Ovary (tissue), 3 donors: Measurements from ENCODE around the gene SH3BP5L.

Experiments used
- POLR2A ChIP-seq: fragments of 450-650 bp; IDR thresholded peaks from one replicate; pipeline ENCODE4 v1.6.1; 2017; ENCODE audit warnings: antibody characterized with exemption, mild to moderate bottlenecking, moderate library complexity
- TF ChIP-seq, protein P1 (sequence below), 3 donors: fragments of 450-650 bp in 2 of 3; fragments of 200-600 bp in 1 of 3; IDR thresholded peaks; one replicate each; pipeline versions ENCODE4 v1.5.1 to v1.8.0; 2016 to 2022; ENCODE audit warnings: antibody characterized with exemption in 3 of 3, mild to moderate bottlenecking in 1 of 3
- donor health status: DM: no; HTN: no; CAD: no.

DNA sequence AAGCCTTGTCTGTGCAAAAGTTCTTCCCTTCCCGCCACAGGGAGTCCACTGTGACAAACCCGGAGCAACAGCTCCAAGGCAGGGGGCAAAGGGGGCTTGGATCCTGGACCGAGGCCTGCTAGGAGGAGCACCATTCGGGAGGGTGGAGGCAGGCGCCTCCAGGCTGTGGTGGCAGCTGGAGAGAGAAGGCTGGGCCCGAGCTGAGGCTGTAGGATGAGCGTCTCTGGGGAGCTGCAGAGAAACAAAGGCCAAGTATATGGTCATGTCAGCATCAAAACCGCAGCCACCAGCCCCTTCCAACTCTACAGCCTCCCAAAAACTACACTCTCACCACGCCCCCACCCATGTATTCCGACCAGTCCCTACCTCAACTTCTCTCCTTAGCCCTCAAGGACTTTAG lies 579 bp downstream of the SH3BP5L start:
- TF ChIP-seq, protein P1, sequence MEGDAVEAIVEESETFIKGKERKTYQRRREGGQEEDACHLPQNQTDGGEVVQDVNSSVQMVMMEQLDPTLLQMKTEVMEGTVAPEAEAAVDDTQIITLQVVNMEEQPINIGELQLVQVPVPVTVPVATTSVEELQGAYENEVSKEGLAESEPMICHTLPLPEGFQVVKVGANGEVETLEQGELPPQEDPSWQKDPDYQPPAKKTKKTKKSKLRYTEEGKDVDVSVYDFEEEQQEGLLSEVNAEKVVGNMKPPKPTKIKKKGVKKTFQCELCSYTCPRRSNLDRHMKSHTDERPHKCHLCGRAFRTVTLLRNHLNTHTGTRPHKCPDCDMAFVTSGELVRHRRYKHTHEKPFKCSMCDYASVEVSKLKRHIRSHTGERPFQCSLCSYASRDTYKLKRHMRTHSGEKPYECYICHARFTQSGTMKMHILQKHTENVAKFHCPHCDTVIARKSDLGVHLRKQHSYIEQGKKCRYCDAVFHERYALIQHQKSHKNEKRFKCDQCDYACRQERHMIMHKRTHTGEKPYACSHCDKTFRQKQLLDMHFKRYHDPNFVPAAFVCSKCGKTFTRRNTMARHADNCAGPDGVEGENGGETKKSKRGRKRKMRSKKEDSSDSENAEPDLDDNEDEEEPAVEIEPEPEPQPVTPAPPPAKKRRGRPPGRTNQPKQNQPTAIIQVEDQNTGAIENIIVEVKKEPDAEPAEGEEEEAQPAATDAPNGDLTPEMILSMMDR (IDR thresholded peaks at IDR 0.05): no peak
- no peak for TF ChIP-seq POLR2A
